ENCODE data around the gene PGAM2. TPM values are rescaled to one million over a fixed set of nuclear protein-coding genes. Genes with fewer than 3 reads are reported as not detected.

PGAM2 gene
- total and polyA plus RNA-seq, 2 experiments from 2014 or later = 2.9 to 7.8 TPM

GRCh38 chr7:44096326-44096881 lies 31.0 kb upstream of the PGAM2 start:
- H3K27ac Mint-ChIP-seq = no peak overlapping the region
- Histone ChIP-seq H4K20me1 (replicated peaks; ENCODE audit: insufficient read depth) (no peaks in the 10 kb centered on the region), H3K36me3 (ENCODE audit: insufficient read depth) (no peaks in the 10 kb centered on the region), H3K4me1 (ENCODE audit: insufficient read depth) (no peaks in the 10 kb centered on the region), H3F3A (replicated peaks; ENCODE audit: low read depth) (no peaks in the 10 kb centered on the region), H3K27me3 (ENCODE audit: insufficient read depth) (no peaks in the 10 kb centered on the region), H3K79me2 (replicated peaks; ENCODE audit: insufficient read depth) (no peaks in the 10 kb centered on the region), H3K27ac (ENCODE audit: low read depth) (no peak overlapping the region), H3K9me2 (ENCODE audit: insufficient read depth) (no peaks in the 10 kb centered on the region), H2AFZ (no peak overlapping the region), H3K4me2 (no peak overlapping the region), H3K4me3 (no peak overlapping the region)
- TF ChIP-seq JUNB (IDR thresholded peaks at IDR 0.05; ENCODE audit: unreplicated experiment) (no peak), ZNF114 (CRISPR knock-in tag; IDR thresholded peaks at IDR 0.05) (no peak), EZH2phosphoT487 (IDR thresholded peaks at IDR 0.05; ENCODE audit: unreplicated experiment) (no peak), ZNF331 (CRISPR knock-in tag; IDR thresholded peaks at IDR 0.05; ENCODE audit: low read depth) (no peak), ZNF462 (CRISPR knock-in tag; IDR thresholded peaks at IDR 0.05) (no peak), CTCF (conservative IDR thresholded peaks at IDR 0.05; ENCODE audit: low read depth in 2 of 2) (0 out of 4 replicates have a peak, but pooled peaks of 1 of the 2 experiments have one; percentile 10), CREB1 (CRISPR knock-in tag; IDR thresholded peaks at IDR 0.05; ENCODE audit: low read depth) (no peak), POLR2AphosphoS5 (IDR thresholded peaks at IDR 0.05; ENCODE audit: low read depth) (no peak)
- no peaks in the 10 kb centered on the region for H3K36me3 Mint-ChIP-seq (ENCODE audit: low read depth)
- peaks cover 11% of the 10 kb centered on the region for H3K4me1 Mint-ChIP-seq
- peaks cover 15% of the 10 kb centered on the region for H3K27me3 Mint-ChIP-seq (ENCODE audit: insufficient read depth, low read depth, poor library complexity)
- DNase-seq (ENCODE audit: low spot score) = no peak
- no peak overlapping the region for H3K4me3 Mint-ChIP-seq
- H3K9me3 Mint-ChIP-seq = no peaks in the 10 kb centered on the region
- ATAC-seq = no peak
